DMS153 treated with DMSO at 0.1 percent for 48 hours (cell line): Measurements from ENCODE around the gene TOGARAM2.
"Not testable (repeated sequence)": the region's sequence is repeated elsewhere in the genome, so short reads cannot be mapped to it uniquely, and the experiment has no call there.

Experiments used
- DNase-seq: peaks from one replicate; lab custom pipeline; 2025; ENCODE audit not compliant: unreplicated experiment; lab: John Stamatoyannopoulos, UW

The TOGARAM2 gene

GRCh38 chr2:28976584-28976983 lies 4.5 kb upstream of the TOGARAM2 start:
- DNase-seq, result no peak

DNA sequence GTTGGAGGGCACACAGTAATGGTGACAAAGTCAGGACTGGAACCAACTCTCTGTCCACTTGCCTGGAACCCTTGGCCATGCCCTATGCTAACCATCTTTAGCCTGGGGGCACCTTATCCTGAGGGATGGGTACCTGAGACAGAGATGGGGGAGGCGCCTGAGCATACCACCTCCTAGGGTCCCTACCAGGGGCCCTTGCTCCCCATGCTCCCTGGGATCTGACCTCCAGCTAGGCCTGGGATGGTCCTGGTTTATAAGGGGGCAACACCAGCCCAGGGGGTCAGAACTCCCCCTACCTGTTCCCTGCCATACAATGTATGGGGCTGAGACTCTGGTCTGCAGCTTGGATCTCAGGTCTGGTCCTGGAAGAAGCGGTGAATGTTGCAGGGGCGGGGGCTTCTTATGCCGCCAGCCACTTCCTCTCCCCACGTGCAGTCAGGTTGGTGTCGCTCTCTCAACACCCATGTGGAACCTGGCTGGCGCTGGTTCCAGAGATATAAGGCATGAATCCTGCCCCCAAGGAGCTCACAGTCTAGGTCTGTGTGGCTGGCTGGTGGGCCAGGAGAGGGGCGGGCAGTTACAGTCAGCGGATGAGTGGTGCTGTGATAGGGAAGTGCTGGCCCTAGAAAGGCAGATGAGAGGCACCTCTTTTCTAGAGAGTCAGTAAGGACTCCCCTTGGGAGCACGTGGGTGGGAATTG lies 3.8 kb upstream of the TOGARAM2 start:
- DNase-seq, result no peak

DNA sequence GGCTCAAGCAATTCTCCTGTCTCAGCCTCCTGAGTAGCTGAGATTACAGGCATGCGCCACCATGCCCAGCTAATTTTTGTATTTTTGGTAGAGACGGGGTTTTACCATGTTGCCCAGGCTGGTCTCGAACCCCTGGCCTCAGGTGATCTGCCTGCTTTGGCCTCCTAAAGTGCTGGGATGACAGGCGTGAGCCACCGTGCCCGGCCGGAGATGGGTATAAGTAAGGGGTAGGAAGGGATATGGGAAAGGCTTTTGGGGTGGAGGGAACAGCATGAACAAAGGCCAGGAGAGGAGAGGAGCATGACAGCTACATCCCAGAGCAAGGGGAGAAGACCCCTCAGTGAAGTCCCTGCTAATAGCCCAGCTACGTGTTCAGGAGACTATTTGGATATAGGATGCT lies 3.1 kb upstream of the TOGARAM2 start:
- DNase-seq, result not testable (repeated sequence)

DNA sequence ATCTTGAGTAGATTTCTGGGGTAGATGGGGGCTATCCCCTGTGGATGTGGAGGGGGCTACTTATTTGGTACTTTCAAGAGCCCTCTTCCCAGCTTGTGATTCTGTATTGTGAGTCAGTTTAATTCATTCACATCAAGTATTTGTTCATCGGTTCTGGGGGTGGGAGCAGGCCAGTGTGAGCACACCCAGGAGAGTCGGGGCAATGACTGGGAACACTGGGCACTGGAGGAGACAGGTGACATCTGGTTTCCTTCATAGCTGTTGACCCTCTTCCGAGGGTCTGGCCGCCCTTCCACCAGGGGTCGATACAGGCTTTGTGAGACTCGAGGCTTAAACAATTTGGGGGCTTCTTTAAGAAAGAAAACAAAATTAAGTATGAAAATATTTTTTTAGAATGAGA lies 2.5 kb upstream of the TOGARAM2 start:
- no peak for DNase-seq

DNA sequence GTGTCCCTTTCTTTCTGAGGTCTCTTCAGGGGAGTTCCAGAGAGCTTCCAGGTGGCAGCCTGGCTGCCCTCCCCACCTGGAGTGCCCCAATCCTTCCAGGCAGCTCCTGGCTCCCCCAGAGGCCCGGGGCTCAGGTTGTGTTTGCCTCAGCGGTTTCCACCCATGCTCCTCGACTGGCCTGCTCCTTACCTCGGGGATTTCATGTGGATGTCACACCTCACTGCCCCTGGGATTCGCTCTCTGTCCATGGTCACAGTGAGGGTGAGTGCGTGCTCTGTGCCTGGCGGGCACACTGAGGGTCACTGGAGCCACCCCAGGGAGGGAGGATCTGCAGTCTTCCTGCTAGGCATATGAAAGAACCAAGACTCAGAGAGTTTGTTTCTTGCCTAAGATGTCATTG lies 2.1 kb upstream of the TOGARAM2 start:
- no peak for DNase-seq

- no peak for DNase-seq
These were observed 1.3 kb upstream of the TOGARAM2 start for GRCh38 chr2:28979576-28980366.

DNA sequence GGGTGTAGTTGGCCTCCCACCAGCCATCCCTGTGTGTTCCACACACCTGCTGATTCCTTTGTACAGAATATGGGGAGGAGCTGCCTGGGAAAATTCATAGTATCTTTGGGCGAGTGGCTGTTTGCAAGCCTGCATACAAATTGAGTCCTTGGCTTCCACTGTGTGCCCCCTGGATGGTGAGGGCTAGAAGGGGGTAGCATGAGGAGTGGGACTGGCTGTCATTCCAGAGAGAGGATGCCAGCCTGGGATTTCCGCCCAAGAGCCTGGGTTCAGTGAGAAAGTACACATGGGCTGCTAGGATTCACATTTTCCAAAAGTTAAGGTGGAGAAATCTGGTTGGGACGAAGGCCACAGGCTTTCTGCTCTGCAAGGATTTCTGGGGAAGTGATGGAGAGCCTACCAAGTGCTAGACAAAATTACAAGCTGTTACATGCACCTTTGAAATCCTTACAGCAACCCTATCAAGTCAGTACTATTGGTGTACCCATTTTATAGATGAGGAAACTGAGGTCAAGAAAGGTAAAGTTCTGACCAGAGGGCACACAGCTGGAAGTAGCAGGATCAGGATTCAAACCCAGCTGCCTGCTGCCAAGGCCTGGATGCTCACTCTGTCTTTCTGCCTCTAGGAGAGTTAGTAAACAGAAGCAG lies 606 bp upstream of the TOGARAM2 start:
- DNase-seq, result no peak

DNA sequence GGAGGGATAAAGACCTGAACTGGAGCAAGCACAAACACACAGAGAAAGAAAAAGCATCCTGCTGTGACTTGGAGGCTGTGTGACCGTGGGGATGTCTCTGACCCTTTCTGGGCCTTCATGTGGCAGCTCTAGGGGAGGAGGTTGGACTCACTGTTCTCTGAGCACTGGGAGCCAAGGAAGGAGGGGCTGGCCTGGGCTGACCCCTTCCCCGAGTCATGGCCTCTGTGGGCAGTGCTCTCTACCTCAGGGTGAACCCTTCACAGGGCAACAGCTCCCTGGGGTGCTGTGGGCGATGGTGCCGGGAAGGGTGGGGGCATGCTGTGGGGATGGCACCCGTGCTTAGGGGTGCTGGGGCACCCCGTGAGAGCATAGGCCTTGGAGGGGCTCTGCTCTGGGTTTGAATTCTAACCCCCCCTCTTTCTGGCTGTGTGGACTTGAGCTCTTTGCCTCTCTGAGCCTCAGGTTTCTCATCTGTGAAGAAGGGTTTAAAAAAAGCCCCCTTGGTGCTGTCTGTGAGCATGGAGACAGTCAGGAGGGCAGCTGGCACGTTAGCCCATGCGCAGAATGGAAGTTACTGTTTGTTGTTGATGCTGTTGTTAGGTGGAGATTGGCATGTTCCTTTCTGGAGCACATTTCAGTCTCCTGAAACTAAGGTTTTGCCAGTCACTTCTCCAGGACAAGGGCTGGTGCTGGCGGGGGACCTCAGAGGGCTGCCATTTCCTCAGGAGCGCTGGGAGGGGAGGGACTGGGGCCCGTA lies 700 bp downstream of the TOGARAM2 start:
- no peak for DNase-seq

DNA sequence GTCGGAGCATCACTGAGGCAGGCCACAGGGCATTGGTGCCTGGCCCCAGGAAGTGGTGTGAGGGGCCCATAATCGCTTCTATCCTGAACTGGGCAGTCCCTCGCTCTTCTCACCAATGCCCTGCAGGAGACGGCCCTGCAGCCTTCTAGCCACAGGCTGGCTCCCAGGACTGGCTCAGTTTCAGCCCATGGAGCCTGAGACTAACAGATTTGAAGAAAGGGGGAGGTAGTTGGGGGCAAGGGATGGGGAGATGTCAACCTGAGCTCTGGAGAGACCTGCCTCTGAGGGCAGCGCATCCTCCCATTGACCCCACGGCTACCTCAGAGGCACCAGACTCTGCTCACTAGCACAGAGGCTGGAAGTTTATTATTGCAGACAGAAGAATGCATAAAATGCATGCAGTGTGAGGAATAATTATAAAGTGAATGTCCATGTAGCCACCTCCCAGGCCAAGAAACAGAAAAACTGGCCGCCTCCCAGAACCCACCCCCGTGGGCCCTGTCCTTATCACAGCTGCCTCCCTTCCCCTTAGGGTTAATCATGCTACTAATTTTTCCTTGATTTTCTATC lies 1.4 kb downstream of the TOGARAM2 start:
- no peak for DNase-seq

GRCh38 chr2:28986429-28986828 lies 5.3 kb downstream of the TOGARAM2 start:
- DNase-seq, result no peak

DNA sequence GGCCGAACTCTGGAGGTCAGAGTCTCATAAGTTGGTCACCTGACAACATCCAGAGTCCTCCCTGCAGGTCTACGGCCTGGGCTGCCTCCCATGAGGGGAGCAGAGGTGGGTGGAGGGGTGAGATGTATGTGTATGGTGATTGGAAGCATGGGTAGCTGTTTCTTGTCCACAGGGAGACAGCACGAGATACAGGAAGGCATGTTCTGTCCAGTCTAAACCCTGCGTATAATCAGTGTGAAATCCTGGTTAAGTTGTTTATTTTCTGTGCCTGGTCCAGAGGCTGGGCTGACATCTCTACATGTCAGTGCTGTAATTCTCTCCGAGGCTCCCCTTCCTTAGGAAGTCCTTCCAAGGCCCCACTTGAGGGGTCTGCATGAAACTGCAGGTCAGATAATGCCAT lies 8.9 kb downstream of the TOGARAM2 start:
- DNase-seq, result no peak

DNA sequence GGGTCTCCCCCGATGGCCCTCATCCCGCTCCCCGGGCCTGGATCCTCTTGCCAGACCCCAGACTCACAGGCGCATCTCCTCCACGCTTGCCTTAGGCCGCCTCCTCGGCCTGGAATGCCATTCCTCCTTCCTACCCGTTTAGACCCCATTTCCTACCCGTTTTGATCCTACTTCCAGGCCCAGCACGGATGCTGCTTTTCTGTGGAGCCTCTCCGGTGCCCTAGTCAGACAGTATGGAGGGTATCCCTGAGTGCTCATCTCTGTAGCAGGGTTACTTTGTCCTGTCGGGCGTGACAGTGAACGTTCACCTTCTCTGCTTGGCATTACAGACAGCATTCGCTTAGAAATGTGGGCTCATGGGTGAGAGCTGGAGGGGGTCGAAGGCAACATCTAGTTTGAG lies 9.3 kb downstream of the TOGARAM2 start:
- DNase-seq, result no peak

GRCh38 chr2:28991021-28991420 lies 9.9 kb downstream of the TOGARAM2 start:
- no peak for DNase-seq

DNA sequence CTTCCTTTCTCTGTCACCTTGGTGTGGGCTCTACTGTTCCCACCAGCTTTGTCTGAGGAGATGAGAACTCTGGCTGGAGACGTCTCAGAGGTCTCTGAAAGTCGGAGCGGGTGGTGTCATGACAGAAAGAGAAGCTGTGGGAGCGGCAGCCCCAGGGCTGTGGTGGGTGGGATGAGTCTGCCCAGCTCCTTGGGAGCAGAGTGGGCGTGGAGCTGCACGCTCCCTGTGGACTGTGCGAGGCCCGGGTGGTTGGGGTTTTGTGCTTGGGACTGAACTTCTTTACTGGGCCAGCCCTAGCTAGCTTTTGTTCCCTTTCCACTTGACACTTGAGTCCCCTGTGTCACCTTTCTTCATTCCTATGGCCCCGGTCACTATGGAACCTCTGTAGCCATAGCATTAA lies 10.4 kb downstream of the TOGARAM2 start:
- no peak for DNase-seq

DNA sequence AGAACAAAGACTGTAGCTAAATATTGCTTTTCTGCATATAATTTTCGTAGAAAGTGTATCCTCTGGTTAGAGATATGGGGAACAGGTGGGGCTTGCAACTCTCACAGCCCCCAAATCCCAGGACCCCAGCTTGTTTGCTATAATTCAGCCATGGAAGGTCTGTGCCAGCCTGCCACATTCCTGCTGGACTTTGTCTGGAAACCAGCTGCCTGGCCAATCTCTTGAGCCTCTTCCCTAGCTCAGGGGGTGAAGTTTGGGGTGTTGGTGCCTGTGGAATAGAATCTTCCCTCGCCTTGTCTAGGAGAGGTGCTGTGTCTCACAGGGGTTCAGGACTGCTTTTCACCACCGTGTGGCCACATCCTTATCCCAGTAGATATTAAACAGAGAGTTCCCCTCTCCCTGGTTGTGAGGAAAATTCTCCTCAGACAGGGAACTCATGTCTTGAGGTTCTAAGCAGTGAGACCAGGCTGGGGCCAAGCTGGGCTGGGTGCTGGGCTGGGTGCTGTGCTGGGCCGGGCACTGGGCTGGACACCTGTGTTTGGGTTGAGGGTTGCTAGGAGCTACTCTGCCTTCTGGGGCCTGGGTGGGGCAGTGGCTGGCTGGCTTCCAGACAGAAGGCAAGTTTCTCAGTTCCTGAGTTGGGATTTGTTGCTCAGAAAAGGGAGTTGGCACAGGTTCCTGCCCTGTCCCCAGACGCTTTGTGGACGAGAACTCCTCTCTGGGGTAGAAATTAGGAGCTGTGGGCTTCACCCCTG lies 12.3 kb downstream of the TOGARAM2 start:
- DNase-seq, result no peak

- no peak for DNase-seq
These were observed 13.0 kb downstream of the TOGARAM2 start for GRCh38 chr2:28994074-28994473.

DNA sequence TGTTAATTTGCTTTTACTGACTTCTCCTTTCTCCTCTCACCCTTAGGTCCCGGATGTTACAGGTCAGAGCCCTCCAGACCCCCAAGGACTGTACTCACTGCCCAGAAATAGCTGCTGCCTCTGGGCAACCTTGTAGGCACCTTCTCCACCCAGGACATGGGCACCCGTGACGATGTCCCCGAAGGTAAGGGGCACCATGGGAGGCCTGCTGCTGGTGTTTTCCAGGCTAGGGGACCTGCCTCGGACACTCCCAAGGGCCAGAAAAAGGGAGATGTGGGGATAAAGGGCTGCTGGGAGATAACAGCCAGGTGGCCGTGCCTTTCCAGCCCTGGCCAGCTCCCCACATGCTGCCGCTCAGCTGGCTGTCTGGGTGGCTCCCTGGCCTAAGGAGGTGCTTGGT lies 13.6 kb downstream of the TOGARAM2 start:
- no peak for DNase-seq

DNA sequence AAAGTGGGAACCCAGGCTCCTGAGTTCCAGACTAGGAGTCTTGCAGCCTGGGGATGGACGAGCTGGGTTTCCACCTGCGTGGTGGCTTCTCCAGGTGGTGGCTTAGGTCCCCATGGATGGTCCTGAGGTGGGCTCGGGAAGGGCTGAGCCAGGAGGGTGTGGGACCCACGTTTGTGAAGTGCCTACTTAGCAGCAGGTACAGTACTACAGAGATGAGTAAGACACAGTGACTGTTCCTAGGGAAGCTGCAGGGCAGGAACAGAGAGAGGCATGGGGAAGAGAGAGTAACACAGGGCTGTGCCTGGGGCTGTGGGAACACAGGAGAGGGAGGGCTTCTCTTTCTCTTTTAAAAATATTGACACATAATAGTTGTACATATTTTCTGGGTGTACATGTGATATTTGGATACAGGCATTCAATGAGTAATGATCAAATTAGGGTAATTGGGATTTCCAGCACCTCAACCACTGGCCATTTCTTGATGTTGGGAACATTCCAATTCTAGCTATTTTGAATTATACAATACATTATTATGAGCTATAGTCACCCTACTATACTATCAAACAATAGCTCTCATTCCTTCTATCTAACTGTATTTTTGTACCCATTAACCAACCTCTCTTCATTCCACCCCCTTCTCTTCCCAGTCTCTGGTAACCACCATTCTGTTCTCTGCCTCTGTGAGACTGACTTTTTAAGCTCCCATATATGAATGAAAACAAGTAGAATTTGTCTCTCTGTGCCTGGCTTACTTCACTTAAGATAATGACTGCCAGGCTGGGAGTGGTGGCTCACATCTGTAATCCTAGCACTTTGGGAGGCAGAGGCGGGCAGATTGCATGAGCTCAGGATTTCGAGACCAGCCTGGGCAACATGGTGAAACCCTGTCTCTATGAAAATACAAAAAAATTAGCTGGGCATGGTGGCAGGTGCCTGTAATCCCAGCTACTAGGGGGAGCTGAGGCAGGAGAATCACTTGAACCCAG lies 15.0 kb downstream of the TOGARAM2 start:
- DNase-seq, result no peak

GRCh38 chr2:28997237-28997846 lies 16.2 kb downstream of the TOGARAM2 start:
- no peak for DNase-seq
